Aorta (tissue), 5 donors: ENCODE measurements around the gene FRMD4A. TPM values are rescaled to one million over a fixed set of nuclear protein-coding genes. Genes with fewer than 3 reads are reported as not detected.
"Not testable (repeated sequence)": the region's sequence is repeated elsewhere in the genome, so short reads cannot be mapped to it uniquely, and the experiment has no call there.

ENCODE experiments used
- ATAC-seq: fragments of 200-7000 bp; cut with Tn5 transposase; one replicate; pipeline ENCODE4 v1.9.1; 2022; ENCODE audit warnings: moderate library complexity; ENCODE audit not compliant: low FRiP score
- DNase-seq, 2 donors: peaks; one replicate each; pipeline ENCODE4 v3.0.0-alpha.2; 2020
- H3K27ac ChIP-seq, 2 donors: one replicate each; pipeline ENCODE4 v1.5.1; 2013; ENCODE audit warnings: low read length in 2 of 2, mild to moderate bottlenecking in 2 of 2, moderate library complexity in 2 of 2, control low read depth in 1 of 2, inconsistent platforms in 1 of 2, low read depth in 1 of 2
- H3K27me3 ChIP-seq, 2 donors: one replicate each; pipeline ENCODE4 v1.6.1; 2013; ENCODE audit warnings: control low read depth in 1 of 2, low read length in 1 of 2, mild to moderate bottlenecking in 1 of 2, moderate library complexity in 1 of 2; ENCODE audit not compliant: insufficient read depth in 2 of 2, control insufficient read depth in 1 of 2
- H3K36me3 ChIP-seq, 2 donors: one replicate each; pipeline ENCODE4 v1.6.1; 2013; ENCODE audit warnings: control low read depth in 1 of 2, low read length in 1 of 2, mild to moderate bottlenecking in 1 of 2; ENCODE audit not compliant: insufficient read depth in 2 of 2, control insufficient read depth in 1 of 2
- H3K4me1 ChIP-seq, 2 donors: one replicate each; pipeline ENCODE4 v1.6.1; 2013; ENCODE audit warnings: low read length in 2 of 2, control low read depth in 1 of 2, mild to moderate bottlenecking in 1 of 2, moderate library complexity in 1 of 2; ENCODE audit not compliant: insufficient read depth in 2 of 2, control insufficient read depth in 1 of 2
- H3K4me3 ChIP-seq, 2 donors: one replicate each; pipeline ENCODE4 v1.5.1; 2013; ENCODE audit warnings: low read length in 2 of 2, control low read depth in 1 of 2, mild to moderate bottlenecking in 1 of 2
- H3K9me3 ChIP-seq: one replicate; pipeline ENCODE4 v1.6.1; 2013; ENCODE audit warnings: mild to moderate bottlenecking, low read length; ENCODE audit not compliant: control insufficient read depth
- WGBS, 2 donors: extraction: QIAGEN DNeasy Blood & Tissue Kit; methylation state at CpG; one replicate each; pipeline ENCODE4 v1.1.7; 2013; 5-methylcytosine and 5-hydroxymethylcytosine counted together
- intact Hi-C, 2 donors: fragments of 100-400 bp; cut with DNase I; formaldehyde crosslinking; loops; one replicate each; pipeline versions ENCODE4 v1.14.2 to v1.15.0; 2022
- polyA plus RNA-seq, 2 donors: library from polyadenylated mRNA; stranded (reverse); fragments of 200-250 nt; gene quantifications; one replicate each; pipeline ENCODE4 v1.2.3, GENCODE V29; 2013
- total RNA-seq, 2 donors: library from RNA; stranded (reverse); fragmentation: NEBNext Ultra II Directional; extraction: Animal tissue kit (Norgen Biotek cat#: 25700); gene quantifications; one replicate each; pipeline ENCODE4 v1.2.1, GENCODE V29; 2021
- donor health status: healthy with polysubstance abuse.
- donor health status: Bipolar disorder and iron deficiency.
- donor health status: DM: no; HTN: no; CAD: no.
- donor health status: DM: no; HTN: no; CAD: no.
- donor health status: DM: yes; HTN: yes; CAD: no.

The FRMD4A gene
- total and polyA plus RNA-seq, 4 donors: 11.4 to 65.6 (median 39.7) TPM

- H3K4me3 ChIP-seq, ATAC-seq, DNase-seq, intact Hi-C loops, H3K27ac ChIP-seq, H3K9me3 ChIP-seq, H3K36me3 ChIP-seq, H3K4me1 ChIP-seq, H3K27me3 ChIP-seq: not testable (repeated sequence)
- 33 to 37% methylated on average over 3 of the region's 3 CpGs for WGBS, 2 donors
These were observed 101.9 kb downstream of the FRMD4A start for GRCh38 chr10:14228798-14229197.

- WGBS, 2 donors: 86 to 92% methylated on average over 4 of the region's 4 CpGs
- H3K4me1 ChIP-seq: no peaks in the 10 kb centered on the region
- no peaks in the 10 kb centered on the region for H3K9me3 ChIP-seq
- ATAC-seq (no peak), DNase-seq (no peak)
- H3K27ac ChIP-seq: no peak overlapping the region
- no peaks in the 10 kb centered on the region for H3K27me3 ChIP-seq
- no peak overlapping the region for H3K4me3 ChIP-seq
- intact Hi-C loops: no loop called here
- no peaks in the 10 kb centered on the region for H3K36me3 ChIP-seq
These were observed 105.3 kb downstream of the FRMD4A start for GRCh38 chr10:14225379-14225778.

GRCh38 chr10:14220026-14220425 is 110.7 kb downstream of the FRMD4A start:
- DNase-seq (no peak), ATAC-seq (no peak)
- no peaks in the 10 kb centered on the region for H3K4me1 ChIP-seq
- H3K9me3 ChIP-seq: no peaks in the 10 kb centered on the region
- no peaks in the 10 kb centered on the region for H3K27me3 ChIP-seq
- 80% methylated on average over 7 of the region's 7 CpGs for WGBS, 2 donors
- intact Hi-C loops: no loop called here
- H3K4me3 ChIP-seq: no peak overlapping the region
- no peaks in the 10 kb centered on the region for H3K36me3 ChIP-seq
- H3K27ac ChIP-seq: no peak overlapping the region

- Histone ChIP-seq H3K36me3 (no peaks in the 10 kb centered on the region), H3K27ac (no peak overlapping the region), H3K4me3 (no peak overlapping the region), H3K27me3 (no peaks in the 10 kb centered on the region), H3K9me3 (no peaks in the 10 kb centered on the region), H3K4me1 (no peaks in the 10 kb centered on the region)
- DNase-seq (no peak), ATAC-seq (no peak)
- intact Hi-C loops: no loop called here
- 72 to 74% methylated on average over 5 of the region's 5 CpGs for WGBS, 2 donors
These were observed 111.3 kb downstream of the FRMD4A start for GRCh38 chr10:14219411-14219810.

- no peak for DNase-seq
- intact Hi-C loops: no loop called here
- ATAC-seq: no peak
- Histone ChIP-seq H3K36me3 (no peaks in the 10 kb centered on the region), H3K27ac (no peak overlapping the region), H3K4me3 (no peak overlapping the region), H3K4me1 (no peaks in the 10 kb centered on the region), H3K9me3 (no peaks in the 10 kb centered on the region), H3K27me3 (no peaks in the 10 kb centered on the region)
- WGBS, 2 donors: 80 to 81% methylated on average over 7 of the region's 7 CpGs
These were observed 115.1 kb downstream of the FRMD4A start for GRCh38 chr10:14215641-14216040.

- H3K4me3 ChIP-seq, H3K4me1 ChIP-seq, DNase-seq, H3K27me3 ChIP-seq, intact Hi-C loops, H3K9me3 ChIP-seq, H3K27ac ChIP-seq, H3K36me3 ChIP-seq, ATAC-seq: not testable (repeated sequence)
- WGBS, 2 donors: 76 to 80% methylated on average over 7 of the region's 7 CpGs
These were observed 117.0 kb downstream of the FRMD4A start for GRCh38 chr10:14213703-14214102.

- no peaks in the 10 kb centered on the region for H3K27me3 ChIP-seq
- intact Hi-C loops: no loop called here
- H3K4me1 ChIP-seq: no peaks in the 10 kb centered on the region
- ATAC-seq (no peak), DNase-seq (no peak)
- no peak overlapping the region for H3K4me3 ChIP-seq
- no peaks in the 10 kb centered on the region for H3K36me3 ChIP-seq
- no peak overlapping the region for H3K27ac ChIP-seq
- WGBS, 2 donors: 66 to 68% methylated on average over 4 of the region's 4 CpGs
- no peaks in the 10 kb centered on the region for H3K9me3 ChIP-seq
These were observed 119.1 kb downstream of the FRMD4A start for GRCh38 chr10:14211610-14212009.

- Histone ChIP-seq H3K9me3 (no peaks in the 10 kb centered on the region), H3K4me3 (no peak overlapping the region), H3K36me3 (no peaks in the 10 kb centered on the region), H3K27ac (no peak overlapping the region), H3K27me3 (no peaks in the 10 kb centered on the region), H3K4me1 (no peaks in the 10 kb centered on the region)
- no peak for DNase-seq
- WGBS, 2 donors: 93 to 94% methylated on average over 5 of the region's 5 CpGs
- intact Hi-C loops: no loop called here
- no peak for ATAC-seq
These were observed 122.5 kb downstream of the FRMD4A start for GRCh38 chr10:14208231-14208630.

GRCh38 chr10:14205233-14205632 is 125.5 kb downstream of the FRMD4A start:
- 86 to 91% methylated on average over 4 of the region's 4 CpGs for WGBS, 2 donors

More at GRCh38 chr10:14205233-14205632, 125.5 kb downstream of the FRMD4A start:
- Histone ChIP-seq H3K4me1 (no peaks in the 10 kb centered on the region), H3K36me3 (no peaks in the 10 kb centered on the region), H3K9me3 (no peaks in the 10 kb centered on the region), H3K27ac (no peak overlapping the region), H3K4me3 (no peak overlapping the region), H3K27me3 (no peaks in the 10 kb centered on the region)
- intact Hi-C loops: no loop called here
- no peak for ATAC-seq
- DNase-seq: no peak
